HepG2 (cell line): ENCODE data around the gene PRPSAP1. TPM values are rescaled to one million over a fixed set of nuclear protein-coding genes. Genes with fewer than 3 reads are reported as not detected.

ENCODE experiments used
- CHCHD3 ChIP-seq: sonication (generic); formaldehyde crosslinking; IDR thresholded peaks from 2 replicates; pipeline ENCODE4 v1.8.0; 2022; ENCODE audit warnings: mild to moderate bottlenecking, missing genetic modification reagents, moderate library complexity
- NONO ChIP-seq, 2 experiments: fragments of 450-650 bp in 1 of 2; sonication (generic) in 1 of 2; formaldehyde crosslinking in 1 of 2; IDR thresholded peaks in 1 of 2; conservative IDR thresholded peaks in 1 of 2; 2 replicates each; pipeline versions ENCODE4 v1.6.1 to v1.8.0; 2017 to 2022; ENCODE audit warnings: mild to moderate bottlenecking in 1 of 2, missing genetic modification reagents in 1 of 2, moderate library complexity in 1 of 2
- NR2F1 ChIP-seq, 2 experiments: fragments of 450-650 bp in 1 of 2; formaldehyde crosslinking in 1 of 2; IDR thresholded peaks; 2 replicates each; pipeline versions ENCODE4 v1.5.0 to v1.6.1; 2016 to 2020; ENCODE audit warnings: mild to moderate bottlenecking in 1 of 2, missing compliant biosample characterization in 1 of 2, missing genetic modification reagents in 1 of 2, moderate library complexity in 1 of 2
- STAT5B ChIP-seq: sonication (generic); formaldehyde crosslinking; IDR thresholded peaks from 2 replicates; pipeline ENCODE4 v1.4.0; 2020; ENCODE audit warnings: missing genetic modification reagents
- ZFYVE20 ChIP-seq: sonication (generic); formaldehyde crosslinking; IDR thresholded peaks from 2 replicates; pipeline ENCODE4 v1.8.0; 2023; ENCODE audit warnings: low read depth, mild to moderate bottlenecking, moderate library complexity, missing genetic modification reagents, borderline replicate concordance
- ZNF451 ChIP-seq: sonication (generic); formaldehyde crosslinking; IDR thresholded peaks from 2 replicates; pipeline ENCODE4 v1.5.0; 2020; ENCODE audit warnings: mild to moderate bottlenecking, missing genetic modification reagents
- ZNF546 ChIP-seq: sonication (generic); formaldehyde crosslinking; conservative IDR thresholded peaks from 2 replicates; pipeline ENCODE4 v1.8.1; 2023; ENCODE audit warnings: mild to moderate bottlenecking, missing genetic modification reagents
- ZNF777 ChIP-seq: sonication (generic); formaldehyde crosslinking; IDR thresholded peaks from 2 replicates; pipeline ENCODE4 v1.4.0; 2020; ENCODE audit warnings: missing genetic modification reagents
- polyA plus RNA-seq, 8 experiments: library from polyadenylated mRNA; depleted of rRNA in 3 of 8; stranded (reverse) in 7 of 8; unstranded in 1 of 8; fragments of >200 nt; fragmentation: Illumina TruSeq in 4 of 8; extraction: Trizol in 4 of 8; gene quantifications; 2 replicates each; pipeline versions ENCODE4 v1.2.1 to v1.2.3, GENCODE V29; 2011 to 2016; ENCODE audit warnings: low read depth in 4 of 8, missing spikeins in 1 of 8, mixed read lengths in 1 of 8; ENCODE audit not compliant: insufficient read depth in 1 of 8
- total RNA-seq, 5 experiments: library from RNA; depleted of rRNA; stranded (reverse); fragments of >200 nt; fragmentation: Illumina TruSeq; extraction: Trizol; gene quantifications; 2 replicates each; pipeline ENCODE4 v1.2.3, GENCODE V29; 2016; ENCODE audit warnings: low read depth in 1 of 5
- TF ChIP-seq, protein P1 (sequence below): sonication (generic); formaldehyde crosslinking; IDR thresholded peaks from 2 replicates; pipeline ENCODE4 v1.5.0; 2020; ENCODE audit warnings: mild to moderate bottlenecking, missing genetic modification reagents, borderline replicate concordance
- TF ChIP-seq, protein P2 (sequence below): sonication (generic); formaldehyde crosslinking; IDR thresholded peaks from 2 replicates; pipeline ENCODE4 v1.4.0; 2020; ENCODE audit warnings: mild to moderate bottlenecking, missing genetic modification reagents
- TF ChIP-seq, protein P3 (sequence below): sonication (generic); formaldehyde crosslinking; IDR thresholded peaks from 2 replicates; pipeline ENCODE4 v1.5.1; 2020; ENCODE audit warnings: missing genetic modification reagents, mild to moderate bottlenecking, borderline replicate concordance
- TF ChIP-seq, protein P4 (sequence below): sonication (generic); formaldehyde crosslinking; IDR thresholded peaks from 2 replicates; pipeline ENCODE4 v1.8.1; 2023; ENCODE audit warnings: mild to moderate bottlenecking, missing genetic modification reagents

Gene PRPSAP1
- total and polyA plus RNA-seq, 2 of the 13 experiments (the other 11 are each of a cell fraction or from before 2014, with no cell fraction given): 91.1 to 314 TPM

DNA sequence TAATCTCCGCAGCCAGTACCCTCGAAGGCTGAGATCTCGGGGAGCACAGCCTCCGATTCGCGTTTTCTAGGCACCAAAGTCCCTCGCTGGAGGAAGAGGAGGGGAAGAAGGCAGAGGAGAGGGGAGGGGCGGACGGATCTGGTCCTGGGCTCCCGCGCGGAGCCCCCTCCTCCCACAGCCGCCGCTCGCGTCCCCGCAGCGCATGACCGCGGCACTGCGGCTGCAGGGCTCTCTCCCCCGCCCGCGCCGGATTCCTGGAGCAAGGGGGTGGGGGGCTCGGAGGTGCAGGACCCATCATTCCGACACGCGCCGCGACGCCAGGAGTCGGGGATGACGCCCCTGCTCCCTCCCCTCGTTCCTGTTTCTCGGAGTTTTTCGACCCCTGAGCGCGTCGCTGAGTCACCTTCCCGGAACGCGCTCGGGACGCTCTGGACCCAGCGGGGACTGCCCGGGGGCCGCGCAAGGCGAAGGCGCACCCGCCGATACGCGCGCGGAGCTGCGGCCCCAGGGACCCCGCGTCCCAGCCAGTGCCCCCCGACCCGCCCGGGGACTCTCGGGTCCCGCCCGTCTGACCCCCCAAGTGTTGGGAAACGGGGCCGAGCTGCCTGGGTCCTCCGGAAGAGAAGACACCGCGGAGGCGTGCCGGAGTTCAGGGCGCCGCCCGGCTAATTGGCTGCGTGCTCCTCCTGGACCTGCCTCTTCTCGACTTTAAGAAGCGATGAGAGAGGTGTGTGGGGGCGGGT, 29.3 kb upstream of the PRPSAP1 start (continued):
- TF ChIP-seq, protein P1, sequence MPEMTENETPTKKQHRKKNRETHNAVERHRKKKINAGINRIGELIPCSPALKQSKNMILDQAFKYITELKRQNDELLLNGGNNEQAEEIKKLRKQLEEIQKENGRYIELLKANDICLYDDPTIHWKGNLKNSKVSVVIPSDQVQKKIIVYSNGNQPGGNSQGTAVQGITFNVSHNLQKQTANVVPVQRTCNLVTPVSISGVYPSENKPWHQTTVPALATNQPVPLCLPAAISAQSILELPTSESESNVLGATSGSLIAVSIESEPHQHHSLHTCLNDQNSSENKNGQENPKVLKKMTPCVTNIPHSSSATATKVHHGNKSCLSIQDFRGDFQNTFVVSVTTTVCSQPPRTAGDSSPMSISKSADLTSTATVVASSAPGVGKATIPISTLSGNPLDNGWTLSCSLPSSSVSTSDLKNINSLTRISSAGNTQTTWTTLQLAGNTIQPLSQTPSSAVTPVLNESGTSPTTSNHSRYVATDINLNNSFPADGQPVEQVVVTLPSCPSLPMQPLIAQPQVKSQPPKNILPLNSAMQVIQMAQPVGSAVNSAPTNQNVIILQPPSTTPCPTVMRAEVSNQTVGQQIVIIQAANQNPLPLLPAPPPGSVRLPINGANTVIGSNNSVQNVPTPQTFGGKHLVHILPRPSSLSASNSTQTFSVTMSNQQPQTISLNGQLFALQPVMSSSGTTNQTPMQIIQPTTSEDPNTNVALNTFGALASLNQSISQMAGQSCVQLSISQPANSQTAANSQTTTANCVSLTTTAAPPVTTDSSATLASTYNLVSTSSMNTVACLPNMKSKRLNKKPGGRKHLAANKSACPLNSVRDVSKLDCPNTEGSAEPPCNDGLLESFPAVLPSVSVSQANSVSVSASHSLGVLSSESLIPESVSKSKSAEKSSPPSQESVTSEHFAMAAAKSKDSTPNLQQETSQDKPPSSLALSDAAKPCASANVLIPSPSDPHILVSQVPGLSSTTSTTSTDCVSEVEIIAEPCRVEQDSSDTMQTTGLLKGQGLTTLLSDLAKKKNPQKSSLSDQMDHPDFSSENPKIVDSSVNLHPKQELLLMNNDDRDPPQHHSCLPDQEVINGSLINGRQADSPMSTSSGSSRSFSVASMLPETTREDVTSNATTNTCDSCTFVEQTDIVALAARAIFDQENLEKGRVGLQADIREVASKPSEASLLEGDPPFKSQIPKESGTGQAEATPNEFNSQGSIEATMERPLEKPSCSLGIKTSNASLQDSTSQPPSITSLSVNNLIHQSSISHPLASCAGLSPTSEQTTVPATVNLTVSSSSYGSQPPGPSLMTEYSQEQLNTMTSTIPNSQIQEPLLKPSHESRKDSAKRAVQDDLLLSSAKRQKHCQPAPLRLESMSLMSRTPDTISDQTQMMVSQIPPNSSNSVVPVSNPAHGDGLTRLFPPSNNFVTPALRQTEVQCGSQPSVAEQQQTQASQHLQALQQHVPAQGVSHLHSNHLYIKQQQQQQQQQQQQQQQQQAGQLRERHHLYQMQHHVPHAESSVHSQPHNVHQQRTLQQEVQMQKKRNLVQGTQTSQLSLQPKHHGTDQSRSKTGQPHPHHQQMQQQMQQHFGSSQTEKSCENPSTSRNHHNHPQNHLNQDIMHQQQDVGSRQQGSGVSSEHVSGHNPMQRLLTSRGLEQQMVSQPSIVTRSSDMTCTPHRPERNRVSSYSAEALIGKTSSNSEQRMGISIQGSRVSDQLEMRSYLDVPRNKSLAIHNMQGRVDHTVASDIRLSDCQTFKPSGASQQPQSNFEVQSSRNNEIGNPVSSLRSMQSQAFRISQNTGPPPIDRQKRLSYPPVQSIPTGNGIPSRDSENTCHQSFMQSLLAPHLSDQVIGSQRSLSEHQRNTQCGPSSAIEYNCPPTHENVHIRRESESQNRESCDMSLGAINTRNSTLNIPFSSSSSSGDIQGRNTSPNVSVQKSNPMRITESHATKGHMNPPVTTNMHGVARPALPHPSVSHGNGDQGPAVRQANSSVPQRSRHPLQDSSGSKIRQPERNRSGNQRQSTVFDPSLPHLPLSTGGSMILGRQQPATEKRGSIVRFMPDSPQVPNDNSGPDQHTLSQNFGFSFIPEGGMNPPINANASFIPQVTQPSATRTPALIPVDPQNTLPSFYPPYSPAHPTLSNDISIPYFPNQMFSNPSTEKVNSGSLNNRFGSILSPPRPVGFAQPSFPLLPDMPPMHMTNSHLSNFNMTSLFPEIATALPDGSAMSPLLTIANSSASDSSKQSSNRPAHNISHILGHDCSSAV (CRISPR knock-in tag): no peak
- TF ChIP-seq ZNF546 (CRISPR knock-in tag) (no peak), NR2F1 (CRISPR knock-in tag; IDR thresholded peaks at IDR 0.05) (no peak), CHCHD3 (CRISPR knock-in tag) (0 out of 2 replicates have a peak, but pooled peaks have one; percentile 77), ZNF777 (CRISPR knock-in tag) (no peak; the same call in 1 of the 2 replicates), NONO (IDR thresholded peaks at IDR 0.05) (no peak), NONO (CRISPR knock-in tag; conservative IDR thresholded peaks at IDR 0.05) (no peak), ZFYVE20 (CRISPR knock-in tag) (no peak), ZNF451 (CRISPR knock-in tag) (no peak; the same call in 1 of the 2 replicates), STAT5B (CRISPR knock-in tag) (0 out of 2 replicates have a peak, but pooled peaks have one; percentile 60)
- TF ChIP-seq, protein P2, sequence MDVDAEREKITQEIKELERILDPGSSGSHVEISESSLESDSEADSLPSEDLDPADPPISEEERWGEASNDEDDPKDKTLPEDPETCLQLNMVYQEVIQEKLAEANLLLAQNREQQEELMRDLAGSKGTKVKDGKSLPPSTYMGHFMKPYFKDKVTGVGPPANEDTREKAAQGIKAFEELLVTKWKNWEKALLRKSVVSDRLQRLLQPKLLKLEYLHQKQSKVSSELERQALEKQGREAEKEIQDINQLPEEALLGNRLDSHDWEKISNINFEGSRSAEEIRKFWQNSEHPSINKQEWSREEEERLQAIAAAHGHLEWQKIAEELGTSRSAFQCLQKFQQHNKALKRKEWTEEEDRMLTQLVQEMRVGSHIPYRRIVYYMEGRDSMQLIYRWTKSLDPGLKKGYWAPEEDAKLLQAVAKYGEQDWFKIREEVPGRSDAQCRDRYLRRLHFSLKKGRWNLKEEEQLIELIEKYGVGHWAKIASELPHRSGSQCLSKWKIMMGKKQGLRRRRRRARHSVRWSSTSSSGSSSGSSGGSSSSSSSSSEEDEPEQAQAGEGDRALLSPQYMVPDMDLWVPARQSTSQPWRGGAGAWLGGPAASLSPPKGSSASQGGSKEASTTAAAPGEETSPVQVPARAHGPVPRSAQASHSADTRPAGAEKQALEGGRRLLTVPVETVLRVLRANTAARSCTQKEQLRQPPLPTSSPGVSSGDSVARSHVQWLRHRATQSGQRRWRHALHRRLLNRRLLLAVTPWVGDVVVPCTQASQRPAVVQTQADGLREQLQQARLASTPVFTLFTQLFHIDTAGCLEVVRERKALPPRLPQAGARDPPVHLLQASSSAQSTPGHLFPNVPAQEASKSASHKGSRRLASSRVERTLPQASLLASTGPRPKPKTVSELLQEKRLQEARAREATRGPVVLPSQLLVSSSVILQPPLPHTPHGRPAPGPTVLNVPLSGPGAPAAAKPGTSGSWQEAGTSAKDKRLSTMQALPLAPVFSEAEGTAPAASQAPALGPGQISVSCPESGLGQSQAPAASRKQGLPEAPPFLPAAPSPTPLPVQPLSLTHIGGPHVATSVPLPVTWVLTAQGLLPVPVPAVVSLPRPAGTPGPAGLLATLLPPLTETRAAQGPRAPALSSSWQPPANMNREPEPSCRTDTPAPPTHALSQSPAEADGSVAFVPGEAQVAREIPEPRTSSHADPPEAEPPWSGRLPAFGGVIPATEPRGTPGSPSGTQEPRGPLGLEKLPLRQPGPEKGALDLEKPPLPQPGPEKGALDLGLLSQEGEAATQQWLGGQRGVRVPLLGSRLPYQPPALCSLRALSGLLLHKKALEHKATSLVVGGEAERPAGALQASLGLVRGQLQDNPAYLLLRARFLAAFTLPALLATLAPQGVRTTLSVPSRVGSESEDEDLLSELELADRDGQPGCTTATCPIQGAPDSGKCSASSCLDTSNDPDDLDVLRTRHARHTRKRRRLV: no peak
- TF ChIP-seq, protein P3, sequence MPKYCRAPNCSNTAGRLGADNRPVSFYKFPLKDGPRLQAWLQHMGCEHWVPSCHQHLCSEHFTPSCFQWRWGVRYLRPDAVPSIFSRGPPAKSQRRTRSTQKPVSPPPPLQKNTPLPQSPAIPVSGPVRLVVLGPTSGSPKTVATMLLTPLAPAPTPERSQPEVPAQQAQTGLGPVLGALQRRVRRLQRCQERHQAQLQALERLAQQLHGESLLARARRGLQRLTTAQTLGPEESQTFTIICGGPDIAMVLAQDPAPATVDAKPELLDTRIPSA (CRISPR knock-in tag): no peak; the same call in 1 of the 2 replicates
- TF ChIP-seq, protein P4, sequence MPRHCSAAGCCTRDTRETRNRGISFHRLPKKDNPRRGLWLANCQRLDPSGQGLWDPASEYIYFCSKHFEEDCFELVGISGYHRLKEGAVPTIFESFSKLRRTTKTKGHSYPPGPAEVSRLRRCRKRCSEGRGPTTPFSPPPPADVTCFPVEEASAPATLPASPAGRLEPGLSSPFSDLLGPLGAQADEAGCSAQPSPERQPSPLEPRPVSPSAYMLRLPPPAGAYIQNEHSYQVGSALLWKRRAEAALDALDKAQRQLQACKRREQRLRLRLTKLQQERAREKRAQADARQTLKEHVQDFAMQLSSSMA (CRISPR knock-in tag): 0 out of 2 replicates have a peak, but pooled peaks have one; percentile 85
